ENCODE data around the gene SPOCK3.

SPOCK3 gene

GRCh38 chr4:167102475-167102874 lies 131.8 kb downstream of the SPOCK3 start:
- TF ChIP-seq CTCF (IDR thresholded peaks at IDR 0.05; ENCODE audit: extremely low read depth, missing control alignments), result no peak
- DNase-seq (ENCODE audit: low spot score), result no peak

GRCh38 chr4:167101035-167101434 lies 133.3 kb downstream of the SPOCK3 start:
- no peak for DNase-seq (ENCODE audit: low spot score)
- TF ChIP-seq CTCF (IDR thresholded peaks at IDR 0.05; ENCODE audit: extremely low read depth, missing control alignments), result no peak

- DNase-seq (ENCODE audit: low spot score), result no peak
- no peak for TF ChIP-seq CTCF (IDR thresholded peaks at IDR 0.05; ENCODE audit: extremely low read depth, missing control alignments)
These were observed 134.2 kb downstream of the SPOCK3 start for GRCh38 chr4:167100120-167100519.

- no peak for DNase-seq (ENCODE audit: low spot score)
- no peak for TF ChIP-seq CTCF (IDR thresholded peaks at IDR 0.05; ENCODE audit: extremely low read depth, missing control alignments)
These were observed 146.2 kb downstream of the SPOCK3 start for GRCh38 chr4:167088115-167088514.

- DNase-seq (ENCODE audit: low spot score), result no peak
- no peak for TF ChIP-seq CTCF (IDR thresholded peaks at IDR 0.05; ENCODE audit: extremely low read depth, missing control alignments)
These were observed 150.0 kb downstream of the SPOCK3 start for GRCh38 chr4:167084321-167084720.

- DNase-seq (ENCODE audit: low spot score), result no peak
- no peak for TF ChIP-seq CTCF (IDR thresholded peaks at IDR 0.05; ENCODE audit: extremely low read depth, missing control alignments)
These were observed 154.5 kb downstream of the SPOCK3 start for GRCh38 chr4:167079762-167080161.

- no peak for DNase-seq (ENCODE audit: low spot score)
- no peak for TF ChIP-seq CTCF (IDR thresholded peaks at IDR 0.05; ENCODE audit: extremely low read depth, missing control alignments)
These were observed 181.6 kb downstream of the SPOCK3 start for GRCh38 chr4:167052631-167053091.
